ENCODE measurements around the gene SLC12A8. TPM values are rescaled to one million over a fixed set of nuclear protein-coding genes. Genes with fewer than 3 reads are reported as not detected.
A peak's percentile ranks its signal among the peaks of the same experiment; 100 is the strongest.

Gene SLC12A8
- total and polyA plus RNA-seq, 8 donors = 1.5 to 31.7 (median 12.3) TPM

DNA sequence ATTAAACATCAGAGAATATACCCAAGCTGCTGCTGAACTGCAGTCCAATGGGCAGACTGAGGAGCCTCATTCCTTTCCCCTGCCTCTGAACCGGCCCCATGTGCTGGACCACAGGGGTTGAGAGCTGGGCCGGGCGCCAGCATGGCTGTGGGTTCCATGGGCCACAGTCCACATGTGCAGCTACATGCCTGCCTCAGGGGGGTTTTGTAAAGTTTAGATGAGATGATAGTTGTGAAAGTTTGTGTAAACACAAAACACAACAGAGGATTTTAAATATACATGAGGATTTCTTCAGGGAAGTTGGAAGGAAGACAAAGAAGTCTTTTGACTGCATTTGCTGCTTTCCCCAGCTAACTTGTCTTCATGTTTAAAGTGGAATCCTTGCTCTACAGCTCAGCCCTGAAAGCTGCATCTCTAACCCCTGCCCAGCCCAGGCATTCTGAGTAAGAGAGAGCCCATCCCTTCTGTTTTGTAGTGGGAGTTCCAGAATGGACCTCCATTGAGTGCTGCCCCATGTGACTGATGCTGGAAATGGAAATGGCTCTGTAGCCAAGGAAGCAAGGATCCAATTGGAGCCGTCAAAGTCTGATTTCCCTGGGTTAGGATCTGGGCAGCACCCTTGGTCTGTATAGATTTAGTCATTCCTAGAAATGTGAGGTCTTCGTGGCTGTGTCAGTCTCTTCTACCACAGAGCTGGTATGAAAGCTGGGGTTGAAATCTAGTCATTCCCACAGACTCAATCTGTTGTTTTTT, 17.5 kb downstream of the SLC12A8 start:
- Histone ChIP-seq H3K4me3 (no peak overlapping the region), H3K4me1 (no peaks in the 10 kb centered on the region), H3K27ac (no peak overlapping the region), H3K27me3 (no peaks in the 10 kb centered on the region), H3K9me3 (no peaks in the 10 kb centered on the region), H3K36me3 (peaks cover 0 to 4% (median 3%) of the 10 kb centered on the region in 4 donors)
- TF ChIP-seq, protein P1, sequence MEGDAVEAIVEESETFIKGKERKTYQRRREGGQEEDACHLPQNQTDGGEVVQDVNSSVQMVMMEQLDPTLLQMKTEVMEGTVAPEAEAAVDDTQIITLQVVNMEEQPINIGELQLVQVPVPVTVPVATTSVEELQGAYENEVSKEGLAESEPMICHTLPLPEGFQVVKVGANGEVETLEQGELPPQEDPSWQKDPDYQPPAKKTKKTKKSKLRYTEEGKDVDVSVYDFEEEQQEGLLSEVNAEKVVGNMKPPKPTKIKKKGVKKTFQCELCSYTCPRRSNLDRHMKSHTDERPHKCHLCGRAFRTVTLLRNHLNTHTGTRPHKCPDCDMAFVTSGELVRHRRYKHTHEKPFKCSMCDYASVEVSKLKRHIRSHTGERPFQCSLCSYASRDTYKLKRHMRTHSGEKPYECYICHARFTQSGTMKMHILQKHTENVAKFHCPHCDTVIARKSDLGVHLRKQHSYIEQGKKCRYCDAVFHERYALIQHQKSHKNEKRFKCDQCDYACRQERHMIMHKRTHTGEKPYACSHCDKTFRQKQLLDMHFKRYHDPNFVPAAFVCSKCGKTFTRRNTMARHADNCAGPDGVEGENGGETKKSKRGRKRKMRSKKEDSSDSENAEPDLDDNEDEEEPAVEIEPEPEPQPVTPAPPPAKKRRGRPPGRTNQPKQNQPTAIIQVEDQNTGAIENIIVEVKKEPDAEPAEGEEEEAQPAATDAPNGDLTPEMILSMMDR (IDR thresholded peaks at IDR 0.05) = no peak
- no peak for TF ChIP-seq POLR2A (IDR thresholded peaks at IDR 0.05)
- TF ChIP-seq EP300 (IDR thresholded peaks at IDR 0.05) = no peak
- TF ChIP-seq POLR2AphosphoS5 (IDR thresholded peaks at IDR 0.05) = no peak
- peak in 1 of 2 donors; percentile 72 for DNase-seq
- 65 to 78% (median 71%) methylated on average over 5 of the region's 5 CpGs for WGBS, 5 donors
- intact Hi-C loops (cut with DNase I; ENCODE audit: low total_unique reads) = no loop called here

GRCh38 chr3:125194061-125194848, 18.3 kb downstream of the SLC12A8 start:
- H3K4me3 ChIP-seq = no peak overlapping the region
- no peak for TF ChIP-seq POLR2A (IDR thresholded peaks at IDR 0.05)
- TF ChIP-seq EP300 (IDR thresholded peaks at IDR 0.05) = no peak
- no peak for TF ChIP-seq POLR2AphosphoS5 (IDR thresholded peaks at IDR 0.05)
- TF ChIP-seq, protein P1 (IDR thresholded peaks at IDR 0.05) = no peak
- intact Hi-C loops (cut with DNase I; ENCODE audit: low total_unique reads) = no loop called here
- H3K27me3 ChIP-seq = no peaks in the 10 kb centered on the region
- peaks cover 0 to 12% (median 11%) of the 10 kb centered on the region in 4 donors for H3K36me3 ChIP-seq
- no peaks in the 10 kb centered on the region for H3K4me1 ChIP-seq
- DNase-seq = no peak
- no peaks in the 10 kb centered on the region for H3K9me3 ChIP-seq
- H3K27ac ChIP-seq = no peak overlapping the region
- 75 to 86% (median 82%) methylated on average over 7 of the region's 7 CpGs for WGBS, 5 donors

- Histone ChIP-seq H3K9me3 (no peaks in the 10 kb centered on the region), H3K4me3 (no peak overlapping the region), H3K4me1 (no peaks in the 10 kb centered on the region), H3K36me3 (peaks cover 0 to 22% (median 16%) of the 10 kb centered on the region in 4 donors), H3K27ac (no peak overlapping the region), H3K27me3 (no peaks in the 10 kb centered on the region)
- TF ChIP-seq POLR2AphosphoS5 (IDR thresholded peaks at IDR 0.05) (no peak), POLR2A (IDR thresholded peaks at IDR 0.05) (no peak), EP300 (IDR thresholded peaks at IDR 0.05) (no peak)
- TF ChIP-seq, protein P1 (IDR thresholded peaks at IDR 0.05) = no peak
- 69 to 82% (median 80%) methylated on average over 12 of the region's 12 CpGs for WGBS, 5 donors
- intact Hi-C loops (cut with DNase I; ENCODE audit: low total_unique reads) = no loop called here
- DNase-seq = no peak
These were observed 20.1 kb downstream of the SLC12A8 start for GRCh38 chr3:125192190-125193035.

GRCh38 chr3:125191730-125192129, 20.8 kb downstream of the SLC12A8 start:
- TF ChIP-seq POLR2AphosphoS5 (IDR thresholded peaks at IDR 0.05) (no peak), EP300 (IDR thresholded peaks at IDR 0.05) (no peak), POLR2A (IDR thresholded peaks at IDR 0.05) (no peak)
- TF ChIP-seq, protein P1 (IDR thresholded peaks at IDR 0.05) = no peak
- DNase-seq = no peak
- Histone ChIP-seq H3K27me3 (no peaks in the 10 kb centered on the region), H3K36me3 (peaks cover 0 to 22% (median 16%) of the 10 kb centered on the region in 4 donors), H3K4me3 (no peak overlapping the region), H3K4me1 (peaks cover 0 to 2% (median under 1%) of the 10 kb centered on the region in 4 donors), H3K9me3 (no peaks in the 10 kb centered on the region), H3K27ac (no peak overlapping the region)
- WGBS, 5 donors = 70 to 83% (median 82%) methylated on average over 7 of the region's 7 CpGs
- intact Hi-C loops (cut with DNase I; ENCODE audit: low total_unique reads) = no loop called here

Data from stomach (tissue), 9 donors.